K562 (cell line): Measurements from ENCODE around the gene SRC. TPM values are rescaled to one million over a fixed set of nuclear protein-coding genes. Genes with fewer than 3 reads are reported as not detected.

Experiments used
- ATAC-seq: fragments of 200-7000 bp; cut with Tn5 transposase; 3 replicates; pipeline ENCODE4 v1.9.1; 2020; ENCODE audit warnings: moderate library complexity
- BruUV-seq: library from RNA; stranded (reverse); fragments of 400-500 nt; replicated peaks from 2 replicates; lab custom pipeline; 2021; lab: Mats Ljungman, UMichigan
- CTCF ChIA-PET: fragments of 300-600 bp; formaldehyde crosslinking; extraction: SDS; loops from one replicate; lab custom pipeline; 2021; ENCODE audit warnings: low intra/inter-chr PET ratio; lab: Yijun Ruan, JAX
- POLR2A ChIA-PET: fragments of 300-600, 350-650 bp; sonication (Branson Sonifier 250); formaldehyde crosslinking; extraction: SDS; loops from one replicate; lab custom pipeline; 2021; ENCODE audit warnings: antibody characterized with exemption, inconsistent platforms; lab: Yijun Ruan, JAX
- DNase-seq, 4 experiments: peaks; one replicate each; pipeline versions ENCODE4 v3.0.0 to v3.0.0-alpha.2; 2011 to 2018; ENCODE audit warnings: low spot score in 3 of 4, mixed read lengths in 3 of 4; ENCODE audit errors: extremely low read depth in 1 of 4
- FAIRE-seq: peaks from 2 replicates; lab custom pipeline; 2011; peaks lifted over from hg19 to GRCh38; lab: Jason Lieb, UNC
- H2AFZ ChIP-seq: 2 replicates; pipeline ENCODE4 v1.6.0; 2011; ENCODE audit warnings: low read depth, low read length, control low read depth, inconsistent platforms
- H3K27ac ChIP-seq: fragments of 200-600 bp; 3 replicates; pipeline ENCODE4 v1.8.0; 2011; ENCODE audit warnings: low read depth, mild to moderate bottlenecking, control low read depth, inconsistent platforms, low read length, moderate library complexity, mixed read lengths; ENCODE audit errors: extremely low read depth
- H3K27me3 ChIP-seq, 2 experiments: fragments of 300-600 bp in 1 of 2; 2 replicates in 1 of 2; 3 replicates in 1 of 2; pipeline versions ENCODE4 v1.6.0 to v1.8.0; 2011; ENCODE audit warnings: inconsistent platforms in 2 of 2, low read length in 2 of 2, mild to moderate bottlenecking in 1 of 2, mixed read lengths in 1 of 2, moderate library complexity in 1 of 2; ENCODE audit not compliant: control insufficient read depth in 2 of 2, insufficient read depth in 2 of 2
- H3K36me3 ChIP-seq: fragments of 300-600 bp; 3 replicates; pipeline ENCODE4 v1.8.0; 2011; ENCODE audit warnings: mild to moderate bottlenecking, low read length, inconsistent platforms; ENCODE audit not compliant: control insufficient read depth, insufficient read depth
- H3K4me1 ChIP-seq, 2 experiments: fragments of 200-600 bp in 1 of 2; replicated peaks in 1 of 2; 2 replicates in 1 of 2; 3 replicates in 1 of 2; pipeline versions ENCODE4 v1.5.1 to v1.8.0; 2011; ENCODE audit warnings: inconsistent platforms in 2 of 2, low read length in 2 of 2, mild to moderate bottlenecking in 1 of 2, mixed read lengths in 1 of 2, moderate library complexity in 1 of 2; ENCODE audit not compliant: control insufficient read depth in 2 of 2, insufficient read depth in 2 of 2
- H3K4me2 ChIP-seq: 2 replicates; pipeline ENCODE4 v1.6.1; 2011; ENCODE audit warnings: low read length, control low read depth, inconsistent platforms, mixed read lengths; ENCODE audit not compliant: insufficient read depth
- H3K4me3 ChIP-seq: fragments of 200-600 bp; sonication (generic), shearing (Covaris generic); 2 replicates; pipeline ENCODE4 v1.5.1; 2016; ENCODE audit warnings: control low read depth, inconsistent platforms
- H3K79me2 ChIP-seq: fragments of 200-600 bp; 3 replicates; pipeline ENCODE4 v1.8.0; 2011; ENCODE audit warnings: low read length, inconsistent platforms; ENCODE audit not compliant: control insufficient read depth, insufficient read depth
- H3K9ac ChIP-seq, 2 experiments: 2 replicates each; pipeline versions ENCODE4 v1.6.0 to v1.6.1; 2011; ENCODE audit warnings: low read depth in 2 of 2, low read length in 2 of 2, control low read depth in 1 of 2, inconsistent platforms in 1 of 2, mild to moderate bottlenecking in 1 of 2, mixed read lengths in 1 of 2; ENCODE audit not compliant: insufficient read depth in 1 of 2
- H3K9me1 ChIP-seq: one replicate; pipeline ENCODE4 v1.6.0; 2011; ENCODE audit warnings: inconsistent platforms, mild to moderate bottlenecking, low read length, moderate library complexity; ENCODE audit not compliant: control insufficient read depth, insufficient read depth
- H3K9me3 ChIP-seq: replicated peaks from 2 replicates; pipeline ENCODE4 v1.5.1; 2011; ENCODE audit warnings: low read depth, low read length, inconsistent platforms; ENCODE audit not compliant: control insufficient read depth, insufficient read depth
- H4K20me1 ChIP-seq: replicated peaks from 2 replicates; pipeline ENCODE4 v1.6.1; 2011; ENCODE audit warnings: low read length, inconsistent platforms, mixed read lengths; ENCODE audit not compliant: control insufficient read depth, insufficient read depth
- SMAD3 ChIP-seq: fragments of 450-650 bp; formaldehyde crosslinking; conservative IDR thresholded peaks from 2 replicates; pipeline ENCODE4 v1.4.0; 2020; ENCODE audit warnings: mild to moderate bottlenecking
- ZBTB17 ChIP-seq: fragments of 450-650 bp; formaldehyde crosslinking; IDR thresholded peaks from 2 replicates; pipeline ENCODE4 v1.4.0; 2020; ENCODE audit warnings: mild to moderate bottlenecking
- ZMIZ1 ChIP-seq, 2 experiments: fragments of 150-350 bp in 1 of 2; IDR thresholded peaks; 2 replicates each; pipeline ENCODE4 v1.6.1; 2012 to 2016; ENCODE audit warnings: low read depth in 2 of 2, low read length in 2 of 2, mild to moderate bottlenecking in 1 of 2, moderate library complexity in 1 of 2
- ZNF23 ChIP-seq: fragments of 250-450 bp; sonication (Bioruptor Pico); IDR thresholded peaks from 2 replicates; pipeline ENCODE4 v1.4.0; 2020; ENCODE audit warnings: mild to moderate bottlenecking
- WGBS: fragments of 100-300 bp; shearing (Covaris generic); methylation state at CpG from one replicate; pipeline ENCODE4 v1.1.6; 2016; ENCODE audit warnings: low coverage, mixed read lengths; ENCODE audit not compliant: insufficient coverage; ENCODE audit errors: missing lambda C conversion rate; 5-methylcytosine and 5-hydroxymethylcytosine counted together
- in situ Hi-C: fragments of 300-500 bp; cut with MboI; formaldehyde crosslinking; loops from 4 replicates; pipeline ENCODE4 v1.15.0; 2018; ENCODE audit warnings: inconsistent platforms, mixed read lengths
- intact Hi-C: fragments of 100-400 bp; cut with micrococcal nuclease; formaldehyde crosslinking; loops from 2 replicates; pipeline ENCODE4 v1.14.2; 2022
- polyA plus RNA-seq, 8 experiments: library from polyadenylated mRNA; depleted of rRNA in 4 of 8; stranded (reverse) in 5 of 8; unstranded in 3 of 8; fragments of >200 nt; fragmentation: Nextera tagmentation in 2 of 8; fragmentation: Illumina TruSeq in 1 of 8; extraction: Ambion mirVana in 2 of 8; extraction: Trizol in 1 of 8; gene quantifications; 2 replicates each; pipeline versions ENCODE4 v1.2.1 to v1.2.3, GENCODE V29; 2011 to 2014; ENCODE audit warnings: inconsistent platforms in 1 of 8, missing spikeins in 1 of 8
- total RNA-seq, 7 experiments: library from RNA; depleted of rRNA in 6 of 7; stranded (reverse); fragments of >200 nt in 6 of 7; fragmentation: Illumina TruSeq in 2 of 7; extraction: Trizol in 2 of 7; gene quantifications; 2 replicates each; pipeline versions ENCODE4 v1.2.1 to v1.2.3, GENCODE V29; 2011 to 2021; ENCODE audit warnings: low replicate concordance in 1 of 7
- TF ChIP-seq, protein P1 (sequence below), 2 experiments: fragments of 450-650 bp; IDR thresholded peaks; 2 replicates each; pipeline ENCODE4 v1.6.1; 2016

SRC gene
- total and polyA plus RNA-seq, 9 of the 15 experiments (the other 6 are each of a cell fraction or from before 2014, with no cell fraction given) = 0.06 to 8.5 (median 3.1) TPM

DNA sequence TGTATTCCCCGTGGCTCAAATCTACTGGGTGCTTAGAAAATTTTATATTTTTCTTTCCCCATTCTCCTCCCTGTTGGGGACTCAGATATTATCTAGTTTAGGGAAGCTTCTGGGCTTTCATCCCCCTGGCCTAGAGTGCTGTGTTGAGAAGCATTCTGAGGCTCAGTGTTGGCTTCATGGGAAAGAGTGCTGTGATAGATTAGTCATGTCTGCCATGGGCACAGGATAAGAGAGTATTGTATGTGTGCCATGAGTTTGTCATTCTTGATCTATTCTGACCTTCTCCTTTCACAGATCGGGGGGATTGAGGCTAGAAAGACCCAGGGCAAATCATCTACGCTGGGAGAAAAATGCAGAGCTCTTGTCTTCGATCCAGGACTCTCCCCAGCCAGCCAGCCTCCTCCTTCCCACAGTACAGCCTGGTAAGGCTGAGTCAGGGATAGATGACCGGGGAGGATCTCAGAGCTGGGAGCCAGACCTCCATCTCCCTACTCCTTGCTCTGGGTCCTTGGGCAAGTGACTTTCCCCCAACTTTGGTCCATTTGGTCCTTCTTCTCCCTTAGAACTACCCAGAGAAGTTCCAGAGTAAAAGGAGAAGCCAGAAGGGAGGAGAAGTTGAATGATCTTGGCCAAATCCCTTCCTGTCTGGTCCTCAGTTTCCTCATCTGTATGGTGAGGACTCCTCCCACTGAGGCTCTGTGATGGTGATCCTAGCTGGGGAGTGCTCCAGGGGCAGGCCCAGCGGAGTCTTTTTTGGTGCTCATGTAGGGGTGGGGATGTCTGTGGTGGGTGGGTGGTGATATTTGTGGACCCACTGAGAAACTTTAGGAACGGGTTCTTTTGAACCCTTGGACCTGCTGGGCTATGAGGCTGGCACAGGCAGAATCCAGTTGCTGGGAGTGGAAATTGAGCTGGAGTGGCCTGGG is 5.0 kb downstream of the SRC start:
- H3K9me3 ChIP-seq = no peaks in the 10 kb centered on the region
- no peak overlapping the region for H3K4me2 ChIP-seq
- no peak overlapping the region for H2AFZ ChIP-seq
- in situ Hi-C loops (no loop called here), intact Hi-C loops (no loop called here)
- ChIA-PET CTCF (interaction anchor here (0.5 kb wide), 1 partner anchor 74 kb away, joined by 3 read pairs; no protein-coding TSS in a partner anchor), POLR2A (interaction anchor here (1.1 to 1.3 kb wide), 2 partner anchors 27 to 29 kb away, joined by 3 to 4 read pairs; no protein-coding TSS in a partner anchor)
- H4K20me1 ChIP-seq = 0 out of 2 replicates have a peak, but pooled peaks cover 2% of the 10 kb centered on the region
- no peaks in the 10 kb centered on the region for H3K79me2 ChIP-seq
- no peak overlapping the region for H3K27ac ChIP-seq
- no peaks in the 10 kb centered on the region for H3K27me3 ChIP-seq
- no TSS peak for BruUV-seq
- no peak for DNase-seq
- WGBS = 65% methylated on average over 7 of the region's 7 CpGs
- no peak for ATAC-seq
- no peak for FAIRE-seq
- no peak overlapping the region; a peak in 1 of 4 replicates for H3K9ac ChIP-seq
- no peak overlapping the region for H3K4me3 ChIP-seq
- no peaks in the 10 kb centered on the region for H3K36me3 ChIP-seq
- H3K9me1 ChIP-seq = no peaks in the 10 kb centered on the region
- peaks cover 0 to 18% of the 10 kb centered on the region in 2 experiments; a peak in 3 of 5 replicates for H3K4me1 ChIP-seq
- no peak for TF ChIP-seq SMAD3 (CRISPR knock-in tag)
- TF ChIP-seq, protein P1, sequence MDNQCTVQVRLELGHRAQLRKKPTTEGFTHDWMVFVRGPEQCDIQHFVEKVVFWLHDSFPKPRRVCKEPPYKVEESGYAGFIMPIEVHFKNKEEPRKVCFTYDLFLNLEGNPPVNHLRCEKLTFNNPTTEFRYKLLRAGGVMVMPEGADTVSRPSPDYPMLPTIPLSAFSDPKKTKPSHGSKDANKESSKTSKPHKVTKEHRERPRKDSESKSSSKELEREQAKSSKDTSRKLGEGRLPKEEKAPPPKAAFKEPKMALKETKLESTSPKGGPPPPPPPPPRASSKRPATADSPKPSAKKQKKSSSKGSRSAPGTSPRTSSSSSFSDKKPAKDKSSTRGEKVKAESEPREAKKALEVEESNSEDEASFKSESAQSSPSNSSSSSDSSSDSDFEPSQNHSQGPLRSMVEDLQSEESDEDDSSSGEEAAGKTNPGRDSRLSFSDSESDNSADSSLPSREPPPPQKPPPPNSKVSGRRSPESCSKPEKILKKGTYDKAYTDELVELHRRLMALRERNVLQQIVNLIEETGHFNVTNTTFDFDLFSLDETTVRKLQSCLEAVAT (IDR thresholded peaks at IDR 0.05) = peak in 1 of 2 experiments; percentile 94; a peak in 2 of 4 replicates
- peak; percentile 95 for TF ChIP-seq ZNF23 (CRISPR knock-in tag)
- TF ChIP-seq ZMIZ1 (IDR thresholded peaks at IDR 0.05; ENCODE audit: low read depth in 2 of 2, low read length in 2 of 2) = 0 out of 4 replicates have a peak, but pooled peaks of 1 of the 2 experiments have one; percentile 38
- peak; percentile 97 for TF ChIP-seq ZBTB17 (CRISPR knock-in tag)
